H1 (cell line): ENCODE measurements around the gene DDX51. TPM values are rescaled to one million over a fixed set of nuclear protein-coding genes. Genes with fewer than 3 reads are reported as not detected.

Source experiments
- CBX8 ChIP-seq: fragments of 300-800, 300-1000 bp; sonication (generic); IDR thresholded peaks from 2 replicates; pipeline ENCODE4 v1.7.1; 2016; ENCODE audit warnings: low read depth, low read length, borderline replicate concordance
- CREB1 ChIP-seq: IDR thresholded peaks from 2 replicates; pipeline ENCODE4 v1.6.1; 2012; ENCODE audit warnings: inconsistent platforms
- EZH2 ChIP-seq: fragments of 200-600 bp; sonication (generic); IDR thresholded peaks from 2 replicates; pipeline ENCODE4 v1.7.1; 2012; ENCODE audit warnings: low read depth, mild to moderate bottlenecking, moderate library complexity, low read length, inconsistent platforms; ENCODE audit not compliant: severe bottlenecking
- GABPA ChIP-seq: IDR thresholded peaks from 2 replicates; pipeline ENCODE4 v1.6.1; 2011; ENCODE audit warnings: mild to moderate bottlenecking, low read length, moderate library complexity, borderline replicate concordance; ENCODE audit not compliant: insufficient read depth
- JUN ChIP-seq: IDR thresholded peaks from 2 replicates; pipeline ENCODE4 v1.6.1; 2011; ENCODE audit warnings: low read depth, mild to moderate bottlenecking, improper control_type of control experiment, low read length
- JUND ChIP-seq: IDR thresholded peaks from 2 replicates; pipeline ENCODE4 v1.6.1; 2011; ENCODE audit warnings: mild to moderate bottlenecking, improper control_type of control experiment, low read length
- NANOG ChIP-seq: IDR thresholded peaks from 2 replicates; pipeline ENCODE4 v1.6.1; 2011; ENCODE audit warnings: low read length, low read depth, mild to moderate bottlenecking, inconsistent platforms; ENCODE audit not compliant: insufficient read depth, poor library complexity, severe bottlenecking
- PHF8 ChIP-seq: fragments of 200-600 bp; sonication (generic); conservative IDR thresholded peaks from 2 replicates; pipeline ENCODE4 v1.7.1; 2012; ENCODE audit warnings: low read depth, mild to moderate bottlenecking, inconsistent platforms, low read length, moderate library complexity
- POU5F1 ChIP-seq: IDR thresholded peaks from 2 replicates; pipeline ENCODE4 v1.6.1; 2011; ENCODE audit warnings: low read depth, mild to moderate bottlenecking, low read length, moderate library complexity
- SP4 ChIP-seq: IDR thresholded peaks from 2 replicates; pipeline ENCODE4 v1.6.1; 2012; ENCODE audit warnings: low read length, inconsistent platforms
- SUZ12 ChIP-seq: fragments of 200-600 bp; sonication (generic); IDR thresholded peaks from 2 replicates; pipeline ENCODE4 v1.6.1; 2012; ENCODE audit warnings: mild to moderate bottlenecking, inconsistent platforms, low read length, moderate library complexity, mixed read lengths
- TAF7 ChIP-seq: optimal IDR thresholded peaks from 2 replicates; pipeline ENCODE3; 2011; ENCODE audit warnings: low read depth, mild to moderate bottlenecking, inconsistent platforms, low read length, moderate library complexity, borderline replicate concordance
- TEAD4 ChIP-seq: IDR thresholded peaks from 2 replicates; pipeline ENCODE4 v1.6.1; 2012; ENCODE audit warnings: low read depth, low read length, inconsistent platforms, mixed read lengths
- polyA plus RNA-seq, 7 experiments: library from polyadenylated mRNA; depleted of rRNA in 3 of 7; stranded (reverse) in 5 of 7; unstranded in 2 of 7; fragments of >200 nt in 5 of 7; fragments of 200-250 nt in 2 of 7; gene quantifications; 1 replicate in 5 of 7; 2 replicates in 1 of 7; 4 replicates in 1 of 7; pipeline versions ENCODE4 v1.2.1 to v1.2.3, GENCODE V29; 2011 to 2013; ENCODE audit warnings: missing spikeins in 2 of 7, mixed read lengths in 2 of 7
- total RNA-seq: library from RNA; stranded (reverse); fragmentation: NEBNext Ultra II Directional; extraction: Animal tissue kit (Norgen Biotek cat#: 25700); gene quantifications from 2 replicates; pipeline ENCODE4 v1.2.1, GENCODE V29; 2021
- TF ChIP-seq, protein P1 (sequence below), 3 experiments: IDR thresholded peaks; 1 replicate in 2 of 3; 2 replicates in 1 of 3; pipeline versions ENCODE4 v1.5.1 to v1.6.1; 2011; ENCODE audit warnings: low read length in 3 of 3, mild to moderate bottlenecking in 3 of 3, inconsistent platforms in 2 of 3, low read depth in 1 of 3, moderate library complexity in 1 of 3; ENCODE audit not compliant: insufficient read depth in 1 of 3; ENCODE audit errors: control extremely low read depth in 1 of 3

The DDX51 gene
- total and polyA plus RNA-seq, 2 of the 8 experiments (the other 6 are each of a cell fraction or from before 2014, with no cell fraction given): 11.2 to 24.4 TPM

- TF ChIP-seq, protein P1, sequence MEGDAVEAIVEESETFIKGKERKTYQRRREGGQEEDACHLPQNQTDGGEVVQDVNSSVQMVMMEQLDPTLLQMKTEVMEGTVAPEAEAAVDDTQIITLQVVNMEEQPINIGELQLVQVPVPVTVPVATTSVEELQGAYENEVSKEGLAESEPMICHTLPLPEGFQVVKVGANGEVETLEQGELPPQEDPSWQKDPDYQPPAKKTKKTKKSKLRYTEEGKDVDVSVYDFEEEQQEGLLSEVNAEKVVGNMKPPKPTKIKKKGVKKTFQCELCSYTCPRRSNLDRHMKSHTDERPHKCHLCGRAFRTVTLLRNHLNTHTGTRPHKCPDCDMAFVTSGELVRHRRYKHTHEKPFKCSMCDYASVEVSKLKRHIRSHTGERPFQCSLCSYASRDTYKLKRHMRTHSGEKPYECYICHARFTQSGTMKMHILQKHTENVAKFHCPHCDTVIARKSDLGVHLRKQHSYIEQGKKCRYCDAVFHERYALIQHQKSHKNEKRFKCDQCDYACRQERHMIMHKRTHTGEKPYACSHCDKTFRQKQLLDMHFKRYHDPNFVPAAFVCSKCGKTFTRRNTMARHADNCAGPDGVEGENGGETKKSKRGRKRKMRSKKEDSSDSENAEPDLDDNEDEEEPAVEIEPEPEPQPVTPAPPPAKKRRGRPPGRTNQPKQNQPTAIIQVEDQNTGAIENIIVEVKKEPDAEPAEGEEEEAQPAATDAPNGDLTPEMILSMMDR (IDR thresholded peaks at IDR 0.05; ENCODE audit: control extremely low read depth in 1 of 3, insufficient read depth in 1 of 3, low read depth in 1 of 3, low read length in 3 of 3): peak in 2 of 3 experiments; percentile 96 to 98; a peak in 3 of 4 replicates
- TF ChIP-seq TEAD4 (no peak), EZH2 (no peak), SP4 (0 out of 2 replicates have a peak, but pooled peaks have one; percentile 51), SUZ12 (no peak; the same call in 1 of the 2 replicates), GABPA (peak; percentile 71; the same call in 1 of the 2 replicates), CREB1 (peak; percentile 48; the same call in 1 of the 2 replicates), CBX8 (no peak), JUND (0 out of 2 replicates have a peak, but pooled peaks have one; percentile 29), TAF7 (no peak), NANOG (no peak), PHF8 (0 out of 2 replicates have a peak, but pooled peaks have one; percentile 7), JUN (no peak), POU5F1 (no peak)
These were observed 9.6 kb upstream of the DDX51 start (continued) for GRCh38 chr12:132153501-132154340.
